OCI-LY3 (cell line): ENCODE data around the gene GSE1.

Experiments
- CTCF ChIP-seq: fragments of 200-600, 300-600 bp; sonication (generic); IDR thresholded peaks from 2 replicates; pipeline ENCODE4 v1.5.1; 2014; ENCODE audit warnings: antibody characterized with exemption, low read length, low read depth
- EZH2phosphoT487 ChIP-seq: fragments of 200-600 bp; shearing (Covaris generic); IDR thresholded peaks from 2 replicates; pipeline ENCODE4 v1.6.1; 2018; ENCODE audit warnings: antibody characterized with exemption, mixed run types, low read depth

GRCh38 chr16:85680352-85680944 lies 67.3 kb downstream of the GSE1 start:
- TF ChIP-seq CTCF = no peak
- TF ChIP-seq EZH2phosphoT487 = no peak
